GM18519 (cell line): ENCODE results near the gene RPS6KB2.
"Not testable (repeated sequence)": the region's sequence is repeated elsewhere in the genome, so short reads cannot be mapped to it uniquely, and the experiment has no call there.

ENCODE experiments used
- ATAC-seq: cut with Tn5 transposase; IDR thresholded peaks from one replicate; pipeline ENCODE4 v1.9.1; 2021; ENCODE audit warnings: mild to moderate bottlenecking, moderate library complexity; ENCODE audit not compliant: unreplicated experiment, low FRiP score

Gene RPS6KB2

GRCh38 chr11:67397536-67397935 is 30.8 kb upstream of the RPS6KB2 start:
- ATAC-seq, result no peak

DNA sequence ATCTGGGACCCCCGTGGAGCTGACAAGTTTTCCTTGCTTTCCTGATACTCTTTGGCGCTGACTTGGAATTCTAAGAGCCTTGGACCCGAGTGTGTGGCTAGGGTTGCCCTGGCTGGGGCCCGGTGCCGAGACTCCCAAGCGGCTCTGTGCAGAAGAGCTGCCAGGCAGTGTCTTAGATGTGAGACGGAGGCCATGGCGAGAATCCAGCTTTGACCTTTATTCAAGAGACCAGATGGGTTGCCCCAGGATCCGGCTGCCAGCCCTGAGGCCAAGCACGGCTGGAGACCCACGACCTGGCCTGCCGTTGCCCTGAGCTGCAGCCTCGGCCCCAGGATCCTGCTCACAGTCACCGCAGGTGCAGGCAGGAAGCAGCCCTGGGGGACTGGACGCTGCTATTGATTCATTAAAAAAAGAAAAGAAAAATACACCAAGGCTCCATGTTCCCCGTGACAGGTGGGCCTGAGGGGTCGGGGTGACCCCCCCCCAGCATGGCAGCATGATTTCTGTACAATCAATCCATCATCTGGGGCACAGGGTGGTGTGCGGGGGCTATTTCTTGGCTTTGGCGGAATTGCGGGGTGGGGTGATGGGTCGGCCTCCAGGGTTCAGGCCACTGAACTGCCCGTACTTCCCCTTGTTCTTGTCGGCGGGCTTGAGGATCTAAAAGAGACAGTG is 30.2 kb upstream of the RPS6KB2 start:
- no peak for ATAC-seq

- ATAC-seq, result no peak
Measured at GRCh38 chr11:67398661-67399563, 29.4 kb upstream of the RPS6KB2 start.

GRCh38 chr11:67400251-67400941 is 27.9 kb upstream of the RPS6KB2 start:
- no peak for ATAC-seq

GRCh38 chr11:67400942-67401494 is 27.3 kb upstream of the RPS6KB2 start:
- ATAC-seq, result peak; percentile 14

GRCh38 chr11:67401495-67402191 is 26.7 kb upstream of the RPS6KB2 start, which contains the start of gene PPP1CA:
TSS of gene PPP1CA (minus strand) at chr11:67401858. CDS start at chr11:67401782, 76 bp downstream.
- ATAC-seq, result peak; percentile 32

DNA sequence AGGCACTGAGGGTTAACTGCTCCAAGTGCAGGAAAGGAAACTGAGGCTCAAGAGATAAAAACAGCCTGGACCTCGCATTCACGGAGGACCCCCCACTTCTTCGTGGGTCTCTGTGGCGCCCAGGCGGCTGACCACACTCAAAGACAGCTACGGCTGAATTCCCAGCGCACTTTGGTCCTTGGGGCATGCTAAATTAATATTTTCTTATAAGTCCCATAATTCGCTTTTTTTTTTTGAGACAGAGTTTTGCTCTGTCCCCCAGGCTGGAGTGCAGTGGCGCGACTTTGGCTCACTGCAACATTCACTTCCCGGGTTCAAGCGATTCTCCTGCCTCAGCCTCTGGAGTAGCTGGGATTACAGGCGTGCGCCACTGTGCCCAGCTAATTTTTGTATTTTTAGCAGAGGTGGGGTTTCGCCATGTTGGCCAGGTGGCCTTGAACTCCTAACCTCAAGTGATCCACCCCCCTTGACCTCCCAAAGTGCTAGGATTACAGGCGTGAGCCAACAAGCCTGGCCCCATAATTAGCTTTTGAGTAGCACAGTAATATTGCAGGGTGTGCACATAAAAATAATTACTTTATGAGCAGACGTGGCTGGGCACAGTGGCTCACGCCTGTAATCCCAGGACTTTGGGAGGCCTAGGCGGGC is 26.0 kb upstream of the RPS6KB2 start:
- not testable (repeated sequence) for ATAC-seq

GRCh38 chr11:67403085-67403484 is 25.2 kb upstream of the RPS6KB2 start:
- ATAC-seq, result not testable (repeated sequence)

GRCh38 chr11:67404515-67405195 is 23.6 kb upstream of the RPS6KB2 start:
- ATAC-seq, result no peak

GRCh38 chr11:67405196-67405567 is 23.1 kb upstream of the RPS6KB2 start:
- ATAC-seq, result no peak

DNA sequence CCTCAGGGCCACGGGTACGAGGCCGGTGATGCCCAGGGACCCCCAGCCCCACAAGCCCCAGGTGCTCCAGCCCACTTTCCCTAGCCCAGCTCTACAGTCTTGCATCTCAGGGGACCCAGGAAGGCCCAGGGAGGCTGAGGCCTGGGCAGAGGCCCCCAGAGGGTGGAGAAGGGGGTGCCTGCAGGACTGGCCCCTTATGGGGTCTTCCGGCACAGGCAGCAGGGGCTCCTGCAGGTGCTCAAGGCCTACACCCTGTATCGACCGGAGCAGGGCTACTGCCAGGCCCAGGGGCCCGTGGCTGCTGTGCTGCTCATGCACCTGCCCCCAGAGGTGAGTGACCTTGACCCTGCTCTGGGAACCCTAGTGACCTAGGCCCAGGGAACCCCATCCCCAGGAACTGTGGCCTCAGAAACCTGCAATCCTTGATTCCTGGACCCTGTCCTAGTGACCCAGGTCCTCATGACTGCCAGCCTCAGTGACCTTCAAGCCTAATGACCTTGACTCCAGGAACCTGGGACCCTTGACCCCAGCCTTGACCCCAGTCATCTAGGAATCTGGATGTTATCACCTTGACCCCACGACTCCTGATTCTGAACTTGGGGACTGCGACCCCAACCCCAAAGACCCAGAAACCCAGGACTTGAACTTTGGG is 22.5 kb upstream of the RPS6KB2 start:
- ATAC-seq, result no peak

DNA sequence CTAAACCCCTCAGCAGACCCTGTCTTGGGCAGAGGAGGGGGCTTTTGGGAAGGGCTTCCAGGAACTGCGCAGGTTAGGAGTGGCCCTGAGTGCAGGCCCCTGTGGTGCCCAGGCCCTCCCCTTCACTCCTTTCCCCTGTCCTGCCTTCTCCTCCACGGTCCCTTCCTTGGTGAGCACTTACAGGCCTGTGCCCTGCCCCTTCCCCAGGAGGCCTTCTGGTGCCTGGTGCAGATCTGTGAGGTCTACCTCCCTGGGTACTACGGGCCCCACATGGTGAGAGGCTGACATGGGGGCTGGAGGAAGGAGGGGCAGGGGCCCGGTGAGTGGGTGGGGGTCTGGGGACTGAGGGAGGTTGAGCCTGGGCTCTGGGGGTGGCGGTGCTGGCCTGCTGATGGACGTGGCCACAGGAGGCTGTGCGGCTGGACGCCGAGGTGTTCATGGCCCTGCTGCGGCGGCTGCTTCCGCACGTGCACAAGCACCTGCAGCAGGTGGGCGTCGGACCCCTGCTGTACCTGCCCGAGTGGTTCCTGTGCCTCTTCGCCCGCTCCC is 21.8 kb upstream of the RPS6KB2 start:
- ATAC-seq, result no peak

DNA sequence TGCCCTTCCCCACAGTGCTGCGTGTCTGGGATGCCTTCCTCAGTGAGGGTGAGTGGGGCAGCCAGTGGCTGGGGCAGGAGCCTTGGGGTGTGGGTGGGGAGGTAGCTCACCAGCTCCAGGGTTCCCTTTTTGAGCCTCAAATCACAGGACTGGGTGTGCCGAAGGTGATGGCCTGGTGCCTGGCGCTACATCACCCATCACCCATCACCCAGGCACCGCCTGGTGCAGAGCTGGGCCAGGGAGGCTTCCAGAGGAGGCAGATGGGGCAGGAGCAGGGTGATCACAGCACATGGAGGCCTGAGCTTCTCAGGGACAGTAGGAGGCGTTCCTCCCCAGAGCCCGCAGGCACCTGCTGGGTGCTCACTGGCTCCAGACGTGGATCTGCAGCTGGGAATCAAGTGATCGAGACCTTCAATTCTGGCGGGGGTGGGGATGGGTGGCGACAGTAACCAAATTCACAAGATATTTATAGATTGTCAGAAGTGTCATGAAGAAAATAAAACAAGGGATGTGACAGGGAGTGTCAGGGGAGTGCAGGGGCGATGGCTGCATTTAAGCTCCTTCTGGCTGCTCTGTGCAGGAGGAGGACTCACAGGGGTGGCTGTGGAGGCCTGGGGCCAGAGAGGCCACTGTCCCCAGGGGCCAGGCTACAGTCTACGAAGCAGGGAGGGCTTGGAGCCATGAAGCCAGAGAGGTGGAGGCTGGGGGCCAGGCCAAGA is 21.2 kb upstream of the RPS6KB2 start:
- no peak for ATAC-seq

DNA sequence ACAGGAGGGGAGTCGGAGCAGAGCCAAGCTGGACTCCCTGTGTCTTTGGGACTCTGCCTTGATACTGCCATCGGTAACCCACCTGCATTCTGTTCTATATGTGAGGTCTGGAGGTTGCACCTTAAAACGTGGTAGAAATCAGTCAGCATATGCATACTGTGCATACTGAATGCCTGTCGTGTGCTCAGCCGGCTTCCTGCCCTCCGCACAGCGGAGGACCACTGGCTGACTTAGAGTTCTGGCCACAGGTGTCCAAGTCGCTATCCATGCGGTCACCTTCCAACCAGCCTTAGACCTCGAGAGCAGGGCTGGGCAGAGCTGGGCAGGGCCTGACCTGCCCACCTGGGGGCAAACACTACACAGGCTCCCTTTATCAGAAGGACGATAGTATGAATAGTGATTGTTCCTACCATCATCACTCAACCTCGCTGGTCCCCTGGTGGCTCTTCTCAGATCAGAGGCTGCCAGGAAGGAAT is 20.6 kb upstream of the RPS6KB2 start:
- no peak for ATAC-seq

DNA sequence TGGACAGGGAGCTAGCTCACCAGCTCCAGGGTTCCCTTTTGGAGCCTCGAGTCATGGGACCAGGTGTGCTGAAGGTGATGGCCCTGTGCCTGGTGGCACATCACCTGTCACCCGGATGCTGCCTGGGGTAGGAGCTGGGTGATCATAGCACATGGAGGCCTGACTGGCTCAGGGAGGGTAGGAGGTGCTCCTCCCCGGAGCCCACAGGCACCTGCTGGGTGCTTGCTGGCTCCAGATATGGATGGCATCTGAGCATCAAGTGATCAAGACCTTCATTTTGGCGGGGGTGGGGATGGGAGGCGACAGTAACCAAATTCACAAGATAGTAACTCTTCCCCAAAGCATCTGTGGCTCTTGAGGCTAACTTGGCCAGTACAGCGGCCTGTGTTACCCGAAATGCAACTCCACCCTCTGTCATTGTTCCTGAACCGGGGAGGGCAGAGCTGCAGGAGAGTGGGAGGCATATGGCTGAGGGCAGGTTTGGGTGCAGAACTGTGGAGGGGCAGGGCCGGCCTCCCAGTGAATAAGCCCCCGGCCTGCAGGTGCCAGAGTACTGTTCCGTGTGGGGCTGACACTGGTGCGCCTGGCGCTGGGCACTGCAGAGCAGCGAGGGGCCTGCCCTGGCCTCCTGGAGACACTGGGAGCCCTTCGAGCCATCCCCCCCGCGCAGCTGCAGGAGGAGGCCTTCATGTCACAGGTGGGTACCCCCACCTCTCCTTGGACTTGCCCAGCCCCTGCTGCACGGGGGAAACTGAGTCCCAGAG is 19.7 kb upstream of the RPS6KB2 start:
- no peak for ATAC-seq

DNA sequence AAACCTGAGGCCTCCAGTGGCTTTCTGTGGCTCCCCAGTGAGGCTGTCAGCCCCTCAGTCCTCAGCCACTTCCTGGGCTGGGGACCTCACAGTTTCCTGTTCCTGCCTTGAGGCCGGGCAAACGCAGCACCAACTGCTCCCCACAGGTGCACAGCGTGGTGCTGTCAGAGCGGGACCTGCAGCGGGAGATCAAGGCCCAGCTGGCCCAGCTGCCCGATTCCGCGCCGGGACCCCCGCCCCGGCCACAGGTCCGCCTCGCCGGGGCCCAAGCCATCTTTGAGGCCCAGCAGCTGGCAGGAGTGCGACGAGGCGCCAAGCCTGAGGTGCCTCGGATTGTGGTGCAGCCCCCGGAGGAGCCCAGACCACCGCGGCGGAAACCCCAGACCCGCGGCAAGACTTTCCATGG is 19.0 kb upstream of the RPS6KB2 start:
- no peak for ATAC-seq
